OCI-LY1 (cell line): ENCODE measurements around the gene LRP2BP.

Source experiments
- CTCF ChIP-seq: fragments of 200-600 bp; sonication (generic), shearing (Covaris generic); IDR thresholded peaks from 2 replicates; pipeline ENCODE4 v1.5.1; 2017; ENCODE audit warnings: mild to moderate bottlenecking, antibody characterized with exemption, low read length, moderate library complexity, mixed read lengths
- EZH2 ChIP-seq: fragments of 200-600 bp; sonication (generic), shearing (Covaris generic); IDR thresholded peaks from 2 replicates; pipeline ENCODE4 v1.8.0; 2017; ENCODE audit warnings: borderline replicate concordance, mixed run types, mild to moderate bottlenecking, antibody characterized with exemption, low read length, moderate library complexity, mixed read lengths

- no peak for TF ChIP-seq CTCF
- no peak for TF ChIP-seq EZH2
These were observed 2.9 kb upstream of the LRP2BP start for GRCh38 chr4:185398618-185399017.
